ENCODE data around the gene TTLL7. TPM values are rescaled to one million over a fixed set of nuclear protein-coding genes. Genes with fewer than 3 reads are reported as not detected.

TTLL7 gene
- polyA plus RNA-seq, 1 donor from 2014 or later = 88.1 TPM

- Histone ChIP-seq H3K27ac (ENCODE audit: low read length) (no peak overlapping the region), H3K9me2 (ENCODE audit: insufficient read depth, low read length) (no peaks in the 10 kb centered on the region), H3K4me3 (ENCODE audit: low read length) (no peak overlapping the region), H3K9ac (ENCODE audit: low read length) (no peak overlapping the region), H3K36me3 (ENCODE audit: insufficient read depth, low read length) (no peaks in the 10 kb centered on the region), H4K20me1 (ENCODE audit: insufficient read depth) (no peaks in the 10 kb centered on the region), H3F3A (ENCODE audit: insufficient read depth, low read length, poor library complexity, severe bottlenecking) (no peaks in the 10 kb centered on the region), H3K4me2 (ENCODE audit: low read length) (no peak overlapping the region), H3K9me3 (ENCODE audit: low read length) (no peaks in the 10 kb centered on the region), H3K79me2 (replicated peaks; ENCODE audit: insufficient read depth, low read length) (no peaks in the 10 kb centered on the region), H3K27me3 (ENCODE audit: insufficient read depth, low read depth, low read length) (no peaks in the 10 kb centered on the region), H2AFZ (ENCODE audit: low read depth, low read length) (no peak overlapping the region)
- TF ChIP-seq, protein P1, sequence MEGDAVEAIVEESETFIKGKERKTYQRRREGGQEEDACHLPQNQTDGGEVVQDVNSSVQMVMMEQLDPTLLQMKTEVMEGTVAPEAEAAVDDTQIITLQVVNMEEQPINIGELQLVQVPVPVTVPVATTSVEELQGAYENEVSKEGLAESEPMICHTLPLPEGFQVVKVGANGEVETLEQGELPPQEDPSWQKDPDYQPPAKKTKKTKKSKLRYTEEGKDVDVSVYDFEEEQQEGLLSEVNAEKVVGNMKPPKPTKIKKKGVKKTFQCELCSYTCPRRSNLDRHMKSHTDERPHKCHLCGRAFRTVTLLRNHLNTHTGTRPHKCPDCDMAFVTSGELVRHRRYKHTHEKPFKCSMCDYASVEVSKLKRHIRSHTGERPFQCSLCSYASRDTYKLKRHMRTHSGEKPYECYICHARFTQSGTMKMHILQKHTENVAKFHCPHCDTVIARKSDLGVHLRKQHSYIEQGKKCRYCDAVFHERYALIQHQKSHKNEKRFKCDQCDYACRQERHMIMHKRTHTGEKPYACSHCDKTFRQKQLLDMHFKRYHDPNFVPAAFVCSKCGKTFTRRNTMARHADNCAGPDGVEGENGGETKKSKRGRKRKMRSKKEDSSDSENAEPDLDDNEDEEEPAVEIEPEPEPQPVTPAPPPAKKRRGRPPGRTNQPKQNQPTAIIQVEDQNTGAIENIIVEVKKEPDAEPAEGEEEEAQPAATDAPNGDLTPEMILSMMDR (IDR thresholded peaks at IDR 0.05; ENCODE audit: poor library complexity, severe bottlenecking) = no peak
- no peak for TF ChIP-seq SMC3 (conservative IDR thresholded peaks at IDR 0.05; ENCODE audit: poor library complexity)
- TF ChIP-seq EZH2 (IDR thresholded peaks at IDR 0.05; ENCODE audit: borderline replicate concordance, insufficient read depth, low read length, poor library complexity, severe bottlenecking) = no peak
- TF ChIP-seq EP300 (conservative IDR thresholded peaks at IDR 0.05; ENCODE audit: poor library complexity, severe bottlenecking) = no peak
- no peak for TF ChIP-seq TAF1 (IDR thresholded peaks at IDR 0.05; ENCODE audit: low read depth)
- TF ChIP-seq, protein P2, sequence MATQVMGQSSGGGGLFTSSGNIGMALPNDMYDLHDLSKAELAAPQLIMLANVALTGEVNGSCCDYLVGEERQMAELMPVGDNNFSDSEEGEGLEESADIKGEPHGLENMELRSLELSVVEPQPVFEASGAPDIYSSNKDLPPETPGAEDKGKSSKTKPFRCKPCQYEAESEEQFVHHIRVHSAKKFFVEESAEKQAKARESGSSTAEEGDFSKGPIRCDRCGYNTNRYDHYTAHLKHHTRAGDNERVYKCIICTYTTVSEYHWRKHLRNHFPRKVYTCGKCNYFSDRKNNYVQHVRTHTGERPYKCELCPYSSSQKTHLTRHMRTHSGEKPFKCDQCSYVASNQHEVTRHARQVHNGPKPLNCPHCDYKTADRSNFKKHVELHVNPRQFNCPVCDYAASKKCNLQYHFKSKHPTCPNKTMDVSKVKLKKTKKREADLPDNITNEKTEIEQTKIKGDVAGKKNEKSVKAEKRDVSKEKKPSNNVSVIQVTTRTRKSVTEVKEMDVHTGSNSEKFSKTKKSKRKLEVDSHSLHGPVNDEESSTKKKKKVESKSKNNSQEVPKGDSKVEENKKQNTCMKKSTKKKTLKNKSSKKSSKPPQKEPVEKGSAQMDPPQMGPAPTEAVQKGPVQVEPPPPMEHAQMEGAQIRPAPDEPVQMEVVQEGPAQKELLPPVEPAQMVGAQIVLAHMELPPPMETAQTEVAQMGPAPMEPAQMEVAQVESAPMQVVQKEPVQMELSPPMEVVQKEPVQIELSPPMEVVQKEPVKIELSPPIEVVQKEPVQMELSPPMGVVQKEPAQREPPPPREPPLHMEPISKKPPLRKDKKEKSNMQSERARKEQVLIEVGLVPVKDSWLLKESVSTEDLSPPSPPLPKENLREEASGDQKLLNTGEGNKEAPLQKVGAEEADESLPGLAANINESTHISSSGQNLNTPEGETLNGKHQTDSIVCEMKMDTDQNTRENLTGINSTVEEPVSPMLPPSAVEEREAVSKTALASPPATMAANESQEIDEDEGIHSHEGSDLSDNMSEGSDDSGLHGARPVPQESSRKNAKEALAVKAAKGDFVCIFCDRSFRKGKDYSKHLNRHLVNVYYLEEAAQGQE (IDR thresholded peaks at IDR 0.05; ENCODE audit: borderline replicate concordance) = no peak
- TF ChIP-seq MXI1 (conservative IDR thresholded peaks at IDR 0.05; ENCODE audit: poor library complexity, severe bottlenecking) = no peak
- no peak for TF ChIP-seq RAD21 (conservative IDR thresholded peaks at IDR 0.05)
- TF ChIP-seq POLR2AphosphoS5 (IDR thresholded peaks at IDR 0.05) = no peak
Observed at GRCh38 chr1:83928396-83928795, 70.5 kb downstream of the TTLL7 start.

DNA sequence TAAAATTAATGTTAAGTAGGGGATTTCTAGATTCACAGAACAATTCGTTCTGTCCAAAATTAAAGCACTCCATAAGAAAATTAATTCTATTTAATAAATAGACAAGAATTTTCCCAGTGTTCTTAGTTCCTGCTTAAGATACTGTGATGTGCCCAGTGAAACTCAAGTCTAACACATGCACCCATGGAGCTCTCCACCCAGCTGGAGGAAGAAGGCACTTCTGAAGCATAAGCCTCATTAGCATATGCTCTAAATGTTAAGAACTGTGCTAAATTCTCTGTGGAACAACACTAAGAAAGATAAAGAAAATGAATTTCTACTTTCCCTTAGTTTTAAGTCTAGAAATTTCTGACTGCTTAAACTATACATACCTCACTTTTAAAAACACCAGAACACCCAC, 71.2 kb downstream of the TTLL7 start:
- Histone ChIP-seq H3K27ac (ENCODE audit: low read length) (no peak overlapping the region), H3K36me3 (ENCODE audit: insufficient read depth, low read length) (no peaks in the 10 kb centered on the region), H2AFZ (ENCODE audit: low read depth, low read length) (no peak overlapping the region), H4K20me1 (ENCODE audit: insufficient read depth) (no peaks in the 10 kb centered on the region), H3K4me3 (ENCODE audit: low read length) (no peak overlapping the region), H3K9me2 (ENCODE audit: insufficient read depth, low read length) (no peaks in the 10 kb centered on the region), H3K79me2 (replicated peaks; ENCODE audit: insufficient read depth, low read length) (no peaks in the 10 kb centered on the region), H3K9ac (ENCODE audit: low read length) (no peak overlapping the region), H3K4me2 (ENCODE audit: low read length) (no peak overlapping the region), H3K27me3 (ENCODE audit: insufficient read depth, low read depth, low read length) (no peaks in the 10 kb centered on the region), H3F3A (ENCODE audit: insufficient read depth, low read length, poor library complexity, severe bottlenecking) (no peaks in the 10 kb centered on the region), H3K9me3 (ENCODE audit: low read length) (no peaks in the 10 kb centered on the region)
- TF ChIP-seq EP300 (conservative IDR thresholded peaks at IDR 0.05; ENCODE audit: poor library complexity, severe bottlenecking) (no peak), EZH2 (IDR thresholded peaks at IDR 0.05; ENCODE audit: borderline replicate concordance, insufficient read depth, low read length, poor library complexity, severe bottlenecking) (no peak), RAD21 (conservative IDR thresholded peaks at IDR 0.05) (no peak), TAF1 (IDR thresholded peaks at IDR 0.05; ENCODE audit: low read depth) (no peak), POLR2AphosphoS5 (IDR thresholded peaks at IDR 0.05) (no peak), SMC3 (conservative IDR thresholded peaks at IDR 0.05; ENCODE audit: poor library complexity) (no peak), MXI1 (conservative IDR thresholded peaks at IDR 0.05; ENCODE audit: poor library complexity, severe bottlenecking) (no peak)
- TF ChIP-seq, protein P2 (IDR thresholded peaks at IDR 0.05; ENCODE audit: borderline replicate concordance) = no peak
